AG04449 (cell line): ENCODE data around the gene PRKN.

ENCODE experiments used
- CTCF ChIA-PET: fragments of 350-600 bp; formaldehyde crosslinking; extraction: SDS; loops from one replicate; lab custom pipeline; 2021; ENCODE audit warnings: antibody characterized with exemption; lab: Yijun Ruan, JAX
- POLR2A ChIA-PET: fragments of 400-600, 350-600 bp; formaldehyde crosslinking; extraction: SDS; loops from one replicate; lab custom pipeline; 2020; ENCODE audit warnings: antibody characterized with exemption, inconsistent platforms; lab: Yijun Ruan, JAX
- DNase-seq: peaks from one replicate; pipeline ENCODE4 v3.0.0-alpha.2; 2010; ENCODE audit warnings: low read depth, low spot score
- H3K4me3 ChIP-seq: 2 replicates; pipeline ENCODE4 v1.5.1; 2011; ENCODE audit warnings: low read depth, mild to moderate bottlenecking, control low read depth, low read length
- CTCF ChIP-seq: IDR thresholded peaks from one replicate; pipeline ENCODE4 v1.5.1; 2011; ENCODE audit warnings: mild to moderate bottlenecking, moderate library complexity, low read length, control low read depth, inconsistent platforms; ENCODE audit not compliant: insufficient read depth; ENCODE audit errors: missing control alignments

Gene PRKN

GRCh38 chr6:162371121-162371520 is 356.4 kb downstream of the PRKN start:
- H3K4me3 ChIP-seq, result no peak overlapping the region
- CTCF ChIA-PET, result no interaction called here
- TF ChIP-seq CTCF, result no peak
- DNase-seq, result no peak
- POLR2A ChIA-PET, result no interaction called here

GRCh38 chr6:162369091-162369490 is 358.5 kb downstream of the PRKN start:
- DNase-seq, result no peak
- ChIA-PET CTCF (no interaction called here), POLR2A (no interaction called here)
- no peak overlapping the region for H3K4me3 ChIP-seq
- TF ChIP-seq CTCF, result no peak

DNA sequence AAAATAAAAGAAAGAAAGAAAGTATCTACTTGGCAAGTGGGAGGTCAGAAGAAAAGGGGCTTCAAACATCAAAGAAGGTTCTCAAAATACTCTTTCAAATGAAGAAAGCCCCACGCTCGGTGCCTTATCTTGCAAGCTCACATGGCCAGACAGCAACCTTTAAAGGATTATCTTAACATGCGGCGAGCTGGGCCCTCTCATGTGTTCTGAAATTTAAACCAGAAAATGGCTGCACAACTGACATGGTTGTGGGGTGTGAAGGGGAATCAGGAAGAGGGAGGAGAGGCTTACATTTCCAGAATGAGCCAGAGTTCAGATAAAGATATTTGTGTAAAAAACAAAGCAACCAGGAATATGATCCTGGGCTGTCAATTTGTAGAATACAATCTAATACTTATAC is 363.1 kb downstream of the PRKN start:
- ChIA-PET CTCF (no interaction called here), POLR2A (no interaction called here)
- no peak for TF ChIP-seq CTCF
- no peak overlapping the region for H3K4me3 ChIP-seq
- DNase-seq, result no peak

GRCh38 chr6:162363757-162364156 is 363.8 kb downstream of the PRKN start:
- POLR2A ChIA-PET, result no interaction called here
- CTCF ChIA-PET, result no interaction called here
- no peak overlapping the region for H3K4me3 ChIP-seq
- DNase-seq, result no peak
- no peak for TF ChIP-seq CTCF

DNA sequence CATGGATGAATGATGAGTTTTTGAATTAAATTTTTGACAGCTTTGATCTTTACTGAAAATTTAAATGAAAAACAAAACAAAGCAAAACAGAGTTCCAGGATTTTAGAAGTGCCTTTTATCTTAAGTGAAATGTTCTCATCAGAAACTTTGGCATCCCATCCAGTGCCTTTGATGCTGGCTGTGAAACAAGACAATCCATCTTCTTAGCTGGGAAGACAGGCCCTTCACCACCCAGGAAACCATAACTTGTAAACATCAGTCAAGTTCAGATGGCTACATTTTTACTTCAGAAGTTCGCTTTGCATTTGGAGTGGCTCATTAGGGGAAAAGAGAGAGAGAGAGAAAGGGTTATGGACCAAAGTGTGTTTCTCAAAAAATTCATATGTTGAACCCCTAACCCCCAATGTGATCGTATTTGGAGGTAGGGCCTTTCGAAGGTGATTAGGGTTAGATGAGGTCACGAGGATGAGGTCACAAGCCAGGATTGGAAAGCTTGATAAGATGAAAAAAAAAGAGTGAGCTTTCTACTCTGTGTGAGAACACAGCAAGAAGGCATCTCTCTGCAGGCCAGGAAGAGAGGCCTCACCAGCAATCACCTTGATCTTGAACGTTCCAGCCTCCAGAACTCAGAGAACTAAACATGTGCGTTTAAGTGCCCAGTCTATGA is 366.5 kb downstream of the PRKN start:
- TF ChIP-seq CTCF, result no peak
- no peak for DNase-seq
- no peak overlapping the region for H3K4me3 ChIP-seq
- ChIA-PET CTCF (no interaction called here), POLR2A (no interaction called here)

GRCh38 chr6:162358625-162359024 is 368.9 kb downstream of the PRKN start:
- ChIA-PET CTCF (no interaction called here), POLR2A (no interaction called here)
- TF ChIP-seq CTCF, result no peak
- H3K4me3 ChIP-seq, result no peak overlapping the region
- no peak for DNase-seq
